ENCODE measurements around the gene ALG1. TPM values are rescaled to one million over a fixed set of nuclear protein-coding genes. Genes with fewer than 3 reads are reported as not detected.
A peak's percentile ranks its signal among the peaks of the same experiment; 100 is the strongest.
"Not testable (repeated sequence)": the region's sequence is repeated elsewhere in the genome, so short reads cannot be mapped to it uniquely, and the experiment has no call there.

ALG1 gene
- total and polyA plus RNA-seq, 9 donors: 10.1 to 13.6 (median 12.8) TPM

DNA sequence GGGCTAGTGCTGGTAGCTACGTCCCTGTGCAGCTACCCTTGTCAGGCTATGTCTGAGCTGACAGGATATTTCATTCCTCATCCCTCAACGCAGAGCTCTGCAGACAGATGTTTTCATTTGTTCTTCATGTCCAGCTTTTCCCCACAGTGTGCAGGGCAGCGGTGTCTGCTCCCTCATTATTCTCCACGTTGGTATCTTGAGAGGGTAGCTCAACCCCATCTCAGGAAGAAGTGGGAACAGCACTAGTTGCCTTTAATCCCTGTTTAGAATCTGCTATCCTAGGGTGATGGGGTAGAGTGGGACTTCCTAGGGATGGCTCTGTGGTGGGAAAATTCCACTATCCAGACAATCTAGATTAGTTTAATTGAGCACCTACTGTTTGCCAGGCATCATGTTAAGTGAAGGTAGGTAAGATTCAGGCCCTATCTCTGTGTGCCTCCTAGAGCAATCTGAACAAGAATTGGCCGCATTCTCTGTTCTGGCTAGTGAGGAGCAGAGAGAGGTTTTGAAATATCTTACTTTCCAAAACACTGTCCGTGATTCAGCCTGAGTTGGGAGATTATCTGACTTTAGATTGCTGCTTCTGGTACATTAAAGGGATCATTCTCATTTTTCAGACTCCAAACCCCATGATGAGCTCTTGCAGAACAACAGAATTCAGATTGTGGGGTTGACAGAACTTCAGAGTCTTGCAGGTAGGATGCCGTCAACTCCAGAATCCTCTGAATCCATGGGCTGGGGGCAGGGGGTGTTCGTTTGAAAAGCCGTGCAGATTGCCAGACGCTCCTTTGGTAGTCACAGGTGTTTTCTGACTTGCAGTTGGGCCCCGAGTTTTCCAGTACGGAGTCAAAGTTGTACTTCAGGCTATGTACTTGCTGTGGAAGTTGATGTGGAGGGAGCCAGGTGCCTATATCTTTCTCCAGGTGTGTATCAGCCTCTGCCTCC lies 963 bp downstream of the ALG1 start:
- peaks cover 16% of the 10 kb centered on the region for H3K4me1 ChIP-seq (ENCODE audit: control insufficient read depth, insufficient read depth, low read length)
- no peaks in the 10 kb centered on the region for H3K27me3 ChIP-seq (ENCODE audit: control insufficient read depth, insufficient read depth, low read length)
- peak overlapping the region; percentile 76 for H3K27ac ChIP-seq (ENCODE audit: low read length)
- no peak for DNase-seq
- peak overlapping the region; percentile 86 for H3K4me3 ChIP-seq (ENCODE audit: low read length)
- H3K36me3 ChIP-seq (ENCODE audit: control insufficient read depth, insufficient read depth, low read length): peaks cover 29% of the 10 kb centered on the region
- 73% methylated on average over 4 of the region's 12 CpGs for WGBS (ENCODE audit: insufficient coverage)
- H3K9me3 ChIP-seq (replicated peaks; ENCODE audit: control insufficient read depth, low read depth, low read length): no peaks in the 10 kb centered on the region

DNA sequence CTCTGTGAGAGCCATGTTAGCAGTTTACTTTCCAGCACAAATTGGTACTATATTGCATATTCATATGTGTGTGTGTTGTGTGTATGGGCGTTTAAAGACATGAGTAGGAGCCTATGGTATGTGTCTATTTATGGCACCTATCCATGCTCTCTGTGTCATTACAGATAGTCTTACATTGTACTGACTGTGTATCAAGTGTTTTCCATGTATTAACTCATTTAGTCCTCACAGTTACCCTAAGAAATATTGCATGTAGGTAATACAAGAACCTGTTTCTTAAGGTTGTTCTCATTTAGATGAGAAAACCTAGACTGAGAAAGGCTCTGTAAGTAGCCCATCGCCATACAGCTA lies 1.6 kb downstream of the ALG1 start:
- H3K4me3 ChIP-seq (ENCODE audit: low read length): no peak overlapping the region
- no peak for DNase-seq
- H3K27ac ChIP-seq (ENCODE audit: low read length): no peak overlapping the region
- H3K9me3 ChIP-seq (replicated peaks; ENCODE audit: control insufficient read depth, low read depth, low read length): no peaks in the 10 kb centered on the region
- no CpG with 5 or more reads among the region's 2 CpGs for WGBS (ENCODE audit: insufficient coverage)
- H3K36me3 ChIP-seq (ENCODE audit: control insufficient read depth, insufficient read depth, low read length): peaks cover 35% of the 10 kb centered on the region
- H3K4me1 ChIP-seq (ENCODE audit: control insufficient read depth, insufficient read depth, low read length): peaks cover 16% of the 10 kb centered on the region
- H3K27me3 ChIP-seq (ENCODE audit: control insufficient read depth, insufficient read depth, low read length): no peaks in the 10 kb centered on the region

- 97% methylated on average over 7 of the region's 15 CpGs for WGBS (ENCODE audit: insufficient coverage)
- Histone ChIP-seq H3K36me3 (ENCODE audit: control insufficient read depth, insufficient read depth, low read length) (peaks cover 39% of the 10 kb centered on the region), H3K4me1 (ENCODE audit: control insufficient read depth, insufficient read depth, low read length) (peaks cover 16% of the 10 kb centered on the region)
- H3K27me3 ChIP-seq (ENCODE audit: control insufficient read depth, insufficient read depth, low read length); H3K4me3 ChIP-seq (ENCODE audit: low read length); DNase-seq; H3K9me3 ChIP-seq (replicated peaks; ENCODE audit: control insufficient read depth, low read depth, low read length); H3K27ac ChIP-seq (ENCODE audit: low read length): not testable (repeated sequence)
These were observed 2.1 kb downstream of the ALG1 start for GRCh38 chr16:5073771-5074170.

GRCh38 chr16:5075637-5076036 lies 4.0 kb downstream of the ALG1 start:
- Histone ChIP-seq H3K9me3 (replicated peaks; ENCODE audit: control insufficient read depth, low read depth, low read length) (no peaks in the 10 kb centered on the region), H3K36me3 (ENCODE audit: control insufficient read depth, insufficient read depth, low read length) (peaks cover 46% of the 10 kb centered on the region), H3K27me3 (ENCODE audit: control insufficient read depth, insufficient read depth, low read length) (no peaks in the 10 kb centered on the region), H3K4me1 (ENCODE audit: control insufficient read depth, insufficient read depth, low read length) (peaks cover 16% of the 10 kb centered on the region), H3K4me3 (ENCODE audit: low read length) (no peak overlapping the region), H3K27ac (ENCODE audit: low read length) (no peak overlapping the region)
- 70% methylated on average over 4 of the region's 5 CpGs for WGBS (ENCODE audit: insufficient coverage)
- no peak for DNase-seq

DNA sequence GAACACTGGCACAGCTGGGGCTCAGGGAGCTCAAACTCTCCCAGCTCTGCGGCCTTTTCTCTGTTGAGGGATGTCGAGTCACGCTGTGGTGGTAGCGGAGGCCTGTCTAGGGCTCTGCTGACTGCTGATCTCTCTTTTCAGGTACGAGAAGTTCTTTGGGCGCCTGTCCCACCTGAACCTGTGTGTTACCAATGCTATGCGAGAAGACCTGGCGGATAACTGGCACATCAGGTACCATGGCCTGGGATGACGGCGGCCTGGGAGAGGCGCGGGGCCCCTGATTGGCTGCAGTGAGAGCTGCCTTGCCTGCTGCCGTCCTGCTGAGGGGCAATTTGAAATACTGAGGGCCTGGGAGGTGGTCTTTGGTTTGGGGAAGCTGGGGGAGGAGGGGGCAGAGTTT lies 5.7 kb downstream of the ALG1 start:
- Histone ChIP-seq H3K27me3 (ENCODE audit: control insufficient read depth, insufficient read depth, low read length) (no peaks in the 10 kb centered on the region), H3K36me3 (ENCODE audit: control insufficient read depth, insufficient read depth, low read length) (peaks cover 46% of the 10 kb centered on the region)

DNA sequence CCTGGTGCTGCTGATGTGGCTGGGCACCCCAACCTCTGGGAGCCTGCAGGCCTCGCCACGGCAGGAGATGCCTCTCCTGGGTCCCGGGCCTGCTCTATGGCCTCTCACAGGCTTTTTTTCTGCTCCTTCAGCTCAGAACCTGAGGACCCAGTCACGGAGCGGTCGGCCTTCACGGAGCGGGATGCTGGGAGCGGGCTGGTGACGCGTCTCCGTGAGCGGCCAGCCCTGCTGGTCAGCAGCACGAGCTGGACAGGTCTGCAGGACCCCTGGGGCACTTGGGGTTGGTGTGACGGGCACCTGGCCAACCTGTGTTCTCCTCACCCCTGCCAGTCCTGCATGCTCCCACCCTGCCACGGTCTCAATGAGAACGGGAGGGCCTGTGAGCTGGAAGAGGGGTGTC lies 7.0 kb downstream of the ALG1 start:
- no peak overlapping the region for H3K4me3 ChIP-seq (ENCODE audit: low read length)
- H3K27me3 ChIP-seq (ENCODE audit: control insufficient read depth, insufficient read depth, low read length): no peaks in the 10 kb centered on the region
- no peaks in the 10 kb centered on the region for H3K9me3 ChIP-seq (replicated peaks; ENCODE audit: control insufficient read depth, low read depth, low read length)
- DNase-seq: no peak
- H3K27ac ChIP-seq (ENCODE audit: low read length): no peak overlapping the region
- no peaks in the 10 kb centered on the region for H3K4me1 ChIP-seq (ENCODE audit: control insufficient read depth, insufficient read depth, low read length)
- WGBS (ENCODE audit: insufficient coverage): 98% methylated on average over 14 of the region's 17 CpGs
- H3K36me3 ChIP-seq (ENCODE audit: control insufficient read depth, insufficient read depth, low read length): peaks cover 50% of the 10 kb centered on the region

More for the DNA sequence above, 5.7 kb downstream of the ALG1 start:
- H3K4me3 ChIP-seq (ENCODE audit: low read length): no peak overlapping the region
- 93% methylated on average over 13 of the region's 13 CpGs for WGBS (ENCODE audit: insufficient coverage)
- no peak for DNase-seq
- H3K4me1 ChIP-seq (ENCODE audit: control insufficient read depth, insufficient read depth, low read length): peaks cover 8% of the 10 kb centered on the region
- H3K9me3 ChIP-seq (replicated peaks; ENCODE audit: control insufficient read depth, low read depth, low read length): no peaks in the 10 kb centered on the region
- H3K27ac ChIP-seq (ENCODE audit: low read length): no peak overlapping the region

- H3K4me3 ChIP-seq (ENCODE audit: low read length); DNase-seq; H3K27me3 ChIP-seq (ENCODE audit: control insufficient read depth, insufficient read depth, low read length); H3K4me1 ChIP-seq (ENCODE audit: control insufficient read depth, insufficient read depth, low read length); H3K9me3 ChIP-seq (replicated peaks; ENCODE audit: control insufficient read depth, low read depth, low read length); H3K27ac ChIP-seq (ENCODE audit: low read length): not testable (repeated sequence)
- peaks cover 46% of the 10 kb centered on the region for H3K36me3 ChIP-seq (ENCODE audit: control insufficient read depth, insufficient read depth, low read length)
- WGBS (ENCODE audit: insufficient coverage): 91% methylated on average over 8 of the region's 12 CpGs
These were observed 8.8 kb downstream of the ALG1 start for GRCh38 chr16:5080461-5080860.

DNA sequence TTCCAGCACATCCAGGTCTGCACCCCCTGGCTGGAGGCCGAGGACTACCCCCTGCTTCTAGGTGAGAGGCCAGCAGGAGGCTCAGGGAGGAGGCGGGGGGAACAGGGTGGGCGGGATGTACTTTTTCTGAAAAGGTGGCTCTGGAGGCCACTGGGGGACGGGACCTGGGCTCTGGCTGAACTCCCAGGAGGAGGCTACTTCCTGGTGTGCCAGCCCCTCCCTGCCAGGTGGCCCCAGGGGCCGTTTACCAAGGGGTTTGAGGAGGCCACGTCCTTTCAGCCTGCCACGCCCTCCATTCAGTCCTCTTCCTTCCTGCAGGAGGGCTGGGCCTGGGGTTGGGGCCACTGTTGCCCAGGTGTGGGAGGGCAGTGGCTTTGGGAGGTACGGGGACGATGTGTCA lies 9.4 kb downstream of the ALG1 start:
- not testable (repeated sequence) for H3K27ac ChIP-seq (ENCODE audit: low read length); H3K9me3 ChIP-seq (replicated peaks; ENCODE audit: control insufficient read depth, low read depth, low read length); DNase-seq; H3K4me1 ChIP-seq (ENCODE audit: control insufficient read depth, insufficient read depth, low read length); H3K27me3 ChIP-seq (ENCODE audit: control insufficient read depth, insufficient read depth, low read length); H3K4me3 ChIP-seq (ENCODE audit: low read length)
- WGBS (ENCODE audit: insufficient coverage): 88% methylated on average over 3 of the region's 9 CpGs
- peaks cover 41% of the 10 kb centered on the region for H3K36me3 ChIP-seq (ENCODE audit: control insufficient read depth, insufficient read depth, low read length)

- H3K9me3 ChIP-seq (replicated peaks; ENCODE audit: control insufficient read depth, low read depth, low read length); H3K4me1 ChIP-seq (ENCODE audit: control insufficient read depth, insufficient read depth, low read length); DNase-seq; H3K4me3 ChIP-seq (ENCODE audit: low read length); H3K27ac ChIP-seq (ENCODE audit: low read length); H3K27me3 ChIP-seq (ENCODE audit: control insufficient read depth, insufficient read depth, low read length): not testable (repeated sequence)
- 82% methylated on average over 7 of the region's 9 CpGs for WGBS (ENCODE audit: insufficient coverage)
- peaks cover 23% of the 10 kb centered on the region for H3K36me3 ChIP-seq (ENCODE audit: control insufficient read depth, insufficient read depth, low read length)
These were observed 12.0 kb downstream of the ALG1 start for GRCh38 chr16:5083646-5084045.

DNA sequence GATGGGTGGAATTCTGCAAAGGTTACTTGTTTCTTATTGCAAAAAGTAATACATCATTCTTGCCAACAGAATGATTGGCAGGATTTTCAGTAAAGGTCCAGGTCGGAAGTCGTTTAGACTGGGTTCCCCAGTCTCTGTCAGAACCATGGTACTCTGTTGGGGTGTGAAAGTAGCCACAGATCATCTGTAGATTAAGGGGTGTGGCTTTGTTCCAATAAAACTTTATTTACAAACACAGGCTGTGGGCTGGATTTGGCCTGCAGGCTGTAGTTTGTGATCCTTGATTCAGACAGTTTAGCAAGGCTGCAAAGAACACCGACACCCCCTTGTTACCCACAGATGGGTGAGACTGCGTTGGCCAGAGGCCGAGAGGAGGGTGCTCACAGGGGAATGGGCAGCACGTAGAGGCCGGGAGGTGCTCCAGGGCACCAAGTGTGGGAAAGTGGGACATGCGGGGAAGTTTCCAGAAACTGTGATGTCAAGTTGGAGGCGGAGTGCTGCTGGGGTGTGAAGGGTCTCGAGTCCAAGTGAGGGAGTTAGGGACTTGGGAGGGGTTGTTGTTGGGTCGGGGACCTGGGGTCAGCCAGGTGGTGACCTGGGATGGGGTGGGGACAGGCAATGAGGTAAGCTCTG lies 12.6 kb downstream of the ALG1 start:
- H3K9me3 ChIP-seq (replicated peaks; ENCODE audit: control insufficient read depth, low read depth, low read length); H3K27ac ChIP-seq (ENCODE audit: low read length); H3K4me3 ChIP-seq (ENCODE audit: low read length); H3K27me3 ChIP-seq (ENCODE audit: control insufficient read depth, insufficient read depth, low read length); H3K4me1 ChIP-seq (ENCODE audit: control insufficient read depth, insufficient read depth, low read length); DNase-seq: not testable (repeated sequence)
- 85% methylated on average over 8 of the region's 11 CpGs for WGBS (ENCODE audit: insufficient coverage)
- H3K36me3 ChIP-seq (ENCODE audit: control insufficient read depth, insufficient read depth, low read length): peaks cover 18% of the 10 kb centered on the region

All from muscle of leg (tissue), 11 donors.